ENCODE results near the gene CTXN1.
"Not testable (repeated sequence)": the region's sequence is repeated elsewhere in the genome, so short reads cannot be mapped to it uniquely, and the experiment has no call there.

The CTXN1 gene

GRCh38 chr19:7926727-7927604 is 1.0 kb upstream of the CTXN1 start:
- DNase-seq (ENCODE audit: low read depth in 2 of 3, low spot score in 2 of 3), result no peak

- DNase-seq (ENCODE audit: low read depth in 2 of 3, low spot score in 2 of 3), result peak; percentile 65 to 86 (median 83)
Observed at GRCh38 chr19:7925171-7925851, 624 bp downstream of the CTXN1 start.

- DNase-seq (ENCODE audit: low read depth in 2 of 3, low spot score in 2 of 3), result no peak
Observed at GRCh38 chr19:7924651-7925170, 1.2 kb downstream of the CTXN1 start.

- DNase-seq (ENCODE audit: low read depth in 2 of 3, low spot score in 2 of 3), result no peak
Observed at GRCh38 chr19:7924241-7924640, 1.7 kb downstream of the CTXN1 start.

- no peak for DNase-seq (ENCODE audit: low read depth in 2 of 3, low spot score in 2 of 3)
Observed at GRCh38 chr19:7923295-7924191, 2.4 kb downstream of the CTXN1 start.

- no peak for DNase-seq (ENCODE audit: low read depth in 2 of 3, low spot score in 2 of 3)
Observed at GRCh38 chr19:7922836-7923195, 3.1 kb downstream of the CTXN1 start.

GRCh38 chr19:7921967-7922835 is 3.7 kb downstream of the CTXN1 start:
- no peak for DNase-seq (ENCODE audit: low read depth in 2 of 3, low spot score in 2 of 3)

- no peak for DNase-seq (ENCODE audit: low read depth in 2 of 3, low spot score in 2 of 3)
Observed at GRCh38 chr19:7921302-7921966, 4.5 kb downstream of the CTXN1 start.

GRCh38 chr19:7920519-7921301 is 5.2 kb downstream of the CTXN1 start:
- peak; percentile 90 to 100 (median 99) for DNase-seq (ENCODE audit: low read depth in 2 of 3, low spot score in 2 of 3)

GRCh38 chr19:7919610-7920518 is 6.1 kb downstream of the CTXN1 start, which contains the start of gene SNAPC2:
TSS of gene SNAPC2 (plus strand) at chr19:7920338. CDS start at chr19:7920367, 29 bp downstream.
- peak; percentile 89 to 93 (median 91) for DNase-seq (ENCODE audit: low read depth in 2 of 3, low spot score in 2 of 3)

GRCh38 chr19:7918615-7919421 is 7.1 kb downstream of the CTXN1 start:
- no peak for DNase-seq (ENCODE audit: low read depth in 2 of 3, low spot score in 2 of 3)

GRCh38 chr19:7918062-7918614 is 7.8 kb downstream of the CTXN1 start:
- not testable (repeated sequence) for DNase-seq (ENCODE audit: low read depth in 2 of 3, low spot score in 2 of 3)

GRCh38 chr19:7917267-7918061 is 8.5 kb downstream of the CTXN1 start:
- DNase-seq (ENCODE audit: low read depth in 2 of 3, low spot score in 2 of 3), result no peak

- DNase-seq (ENCODE audit: low read depth in 2 of 3, low spot score in 2 of 3), result no peak
Observed at GRCh38 chr19:7916955-7917266, 9.0 kb downstream of the CTXN1 start.

- DNase-seq (ENCODE audit: low read depth in 2 of 3, low spot score in 2 of 3), result peak in 1 of 3 experiments; percentile 50
Observed at GRCh38 chr19:7916103-7916954, 9.6 kb downstream of the CTXN1 start.
